Smooth muscle cell (in vitro differentiated cells): Measurements from ENCODE around the gene PLA2G2C. TPM values are rescaled to one million over a fixed set of nuclear protein-coding genes. Genes with fewer than 3 reads are reported as not detected.
"Not testable (repeated sequence)": the region's sequence is repeated elsewhere in the genome, so short reads cannot be mapped to it uniquely, and the experiment has no call there.

Experiments
- DNase-seq: peaks from one replicate; lab custom pipeline; 2025; ENCODE audit not compliant: unreplicated experiment; lab: John Stamatoyannopoulos, UW
- H2AFZ ChIP-seq: fragments of 200-600 bp; sonication (generic); 2 replicates; pipeline ENCODE4 v1.6.0; 2016; ENCODE audit warnings: antibody characterized with exemption, low read depth, mild to moderate bottlenecking
- H3F3A ChIP-seq: fragments of 200-600 bp; sonication (generic); 2 replicates; pipeline ENCODE4 v1.6.0; 2017; ENCODE audit warnings: antibody characterized with exemption, low read depth
- H3K27ac ChIP-seq: fragments of 200-600 bp; sonication (generic); 2 replicates; pipeline ENCODE4 v1.5.1; 2016; ENCODE audit warnings: low read depth, mild to moderate bottlenecking
- H3K27me3 ChIP-seq: fragments of 200-600 bp; sonication (generic); 2 replicates; pipeline ENCODE4 v1.6.1; 2016; ENCODE audit warnings: low read depth, mild to moderate bottlenecking
- H3K36me3 ChIP-seq: fragments of 200-600 bp; sonication (generic); 2 replicates; pipeline ENCODE4 v1.5.1; 2016; ENCODE audit warnings: low read depth
- H3K4me1 ChIP-seq: fragments of 200-600 bp; sonication (generic); 2 replicates; pipeline ENCODE4 v1.5.1; 2016; ENCODE audit warnings: low read depth
- H3K4me2 ChIP-seq: fragments of 200-600 bp; sonication (generic); 2 replicates; pipeline ENCODE4 v1.6.0; 2016; ENCODE audit warnings: mild to moderate bottlenecking
- H3K4me3 ChIP-seq: fragments of 200-600 bp; sonication (generic); 2 replicates; pipeline ENCODE4 v1.5.1; 2016; ENCODE audit warnings: mild to moderate bottlenecking
- H3K79me2 ChIP-seq: fragments of 200-600 bp; sonication (generic); 2 replicates; pipeline ENCODE4 v1.6.0; 2016; ENCODE audit warnings: low read depth, mild to moderate bottlenecking
- H3K9ac ChIP-seq: fragments of 200-600 bp; sonication (generic); 2 replicates; pipeline ENCODE4 v1.6.0; 2016; ENCODE audit warnings: low read depth
- H3K9me3 ChIP-seq: fragments of 200-600 bp; sonication (generic); replicated peaks from 2 replicates; pipeline ENCODE4 v1.5.1; 2016; ENCODE audit warnings: low read depth
- H4K20me1 ChIP-seq: fragments of 200-600 bp; sonication (generic); 2 replicates; pipeline ENCODE4 v1.6.0; 2016; ENCODE audit warnings: low read depth
- CTCF ChIP-seq: fragments of 200-600 bp; sonication (generic); IDR thresholded peaks from 2 replicates; pipeline ENCODE4 v1.5.1; 2017; ENCODE audit warnings: borderline replicate concordance, mild to moderate bottlenecking, antibody characterized with exemption; ENCODE audit not compliant: insufficient read depth, poor library complexity, severe bottlenecking
- WGBS: methylation state at CpG from one replicate; pipeline ENCODE4 v1.1.7; 2016; ENCODE audit warnings: low lambda C conversion rate; 5-methylcytosine and 5-hydroxymethylcytosine counted together
- polyA plus RNA-seq: library from polyadenylated mRNA; unstranded; fragments of >200 nt; fragmentation: Nextera tagmentation; extraction: Ambion mirVana; gene quantifications from 2 replicates; pipeline ENCODE4 v1.2.1, GENCODE V29; 2016
- total RNA-seq: library from RNA; depleted of rRNA; stranded (reverse); fragments of >200 nt; gene quantifications from 2 replicates; pipeline ENCODE4 v1.2.3, GENCODE V29; 2014

Gene PLA2G2C
- total and polyA plus RNA-seq, 2 experiments from 2014 or later, result 0.09 TPM; not detected in 1

DNA sequence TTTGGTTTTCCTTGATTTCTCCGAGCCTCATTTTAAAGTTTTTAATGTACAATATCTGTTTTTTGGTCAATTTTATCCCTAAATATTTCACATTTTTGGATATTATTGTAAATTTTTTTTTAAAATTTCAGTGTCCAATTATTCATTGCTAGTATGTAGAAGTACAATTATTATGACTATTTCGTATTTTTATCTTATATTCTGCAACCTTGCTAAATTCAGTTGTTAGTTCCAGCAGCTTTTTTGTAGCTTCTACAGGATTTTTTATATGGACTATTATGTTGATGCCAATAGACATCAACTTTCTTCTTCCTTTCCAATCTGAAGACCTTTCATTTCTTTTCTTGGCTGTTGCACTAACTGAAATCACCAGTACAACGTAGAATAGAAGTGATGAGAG is 51.3 kb downstream of the PLA2G2C start:
- 94% methylated on average over 3 of the region's 3 CpGs for WGBS
- no peak for TF ChIP-seq CTCF
- H3K27ac ChIP-seq, result no peak overlapping the region

DNA sequence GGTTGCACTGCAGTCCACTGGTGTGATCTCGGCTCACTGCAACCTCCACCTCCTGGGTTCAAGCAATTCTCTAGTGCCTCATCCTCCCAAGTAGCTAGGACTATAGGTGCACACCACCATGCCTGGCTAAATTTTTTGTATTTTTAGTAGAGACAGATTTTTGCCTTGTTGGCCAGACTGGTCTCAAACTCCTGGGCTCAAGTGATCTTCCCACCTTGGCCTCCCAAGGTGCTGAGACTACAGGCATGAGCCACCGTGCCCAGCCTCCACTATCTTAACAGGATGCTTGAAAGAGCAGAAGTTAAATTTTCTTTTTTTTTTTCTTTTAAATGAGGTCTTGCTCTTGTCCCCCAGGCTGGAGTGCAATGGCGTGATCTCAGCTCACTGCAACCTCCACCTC is 55.8 kb downstream of the PLA2G2C start:
- H3K9me3 ChIP-seq, H3K36me3 ChIP-seq, H2AFZ ChIP-seq, H3F3A ChIP-seq, H4K20me1 ChIP-seq, H3K79me2 ChIP-seq, H3K4me2 ChIP-seq, H3K27me3 ChIP-seq, H3K4me3 ChIP-seq, H3K27ac ChIP-seq, H3K9ac ChIP-seq, DNase-seq, H3K4me1 ChIP-seq: not testable (repeated sequence)
- WGBS, result 95% methylated on average over 3 of the region's 3 CpGs

More for the DNA sequence above, 51.3 kb downstream of the PLA2G2C start:
- Histone ChIP-seq H3K79me2 (no peaks in the 10 kb centered on the region), H3K4me3 (no peak overlapping the region), H3K27me3 (no peaks in the 10 kb centered on the region), H3K9me3 (no peaks in the 10 kb centered on the region), H3K4me2 (no peak overlapping the region), H3K36me3 (no peaks in the 10 kb centered on the region), H4K20me1 (no peaks in the 10 kb centered on the region), H3F3A (no peaks in the 10 kb centered on the region), H3K4me1 (no peaks in the 10 kb centered on the region), H2AFZ (no peak overlapping the region), H3K9ac (no peak overlapping the region)
- no peak for DNase-seq

DNA sequence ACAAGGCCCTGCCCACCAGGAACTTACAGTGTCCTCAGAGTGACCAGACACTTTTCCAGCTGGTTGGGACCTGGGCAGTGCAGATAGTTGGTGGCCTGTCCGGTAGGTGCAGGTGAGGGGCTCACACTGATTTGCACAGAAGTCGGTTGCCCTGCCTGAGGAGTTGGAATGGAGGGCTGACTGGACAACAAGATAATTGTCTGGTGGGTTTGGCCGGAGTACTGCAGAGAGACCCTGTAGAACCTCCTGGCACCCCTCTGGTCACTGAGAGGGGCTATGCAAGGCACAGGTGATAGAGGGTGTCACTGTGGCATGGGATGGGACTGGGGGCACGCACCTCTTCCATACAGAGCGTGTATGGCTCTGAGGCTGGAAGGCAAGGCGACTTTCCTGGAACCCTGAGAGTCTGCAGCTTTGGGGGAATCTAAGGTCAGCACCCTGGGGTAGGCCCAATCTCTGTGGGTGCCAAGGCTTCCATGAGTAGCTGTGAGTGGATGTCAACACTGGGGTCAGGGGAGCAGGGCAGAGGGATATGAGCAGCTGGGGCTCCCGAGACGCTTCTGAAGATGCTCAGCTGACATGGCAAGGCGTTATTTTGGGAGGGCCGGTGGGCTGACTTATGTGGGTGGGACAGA is 59.4 kb downstream of the PLA2G2C start:
- no peak overlapping the region for H2AFZ ChIP-seq
- 99% methylated on average over 10 of the region's 10 CpGs for WGBS
- no peaks in the 10 kb centered on the region for H4K20me1 ChIP-seq
- no peak overlapping the region for H3K9ac ChIP-seq
- no peak overlapping the region for H3K4me3 ChIP-seq
- H3K4me1 ChIP-seq, result no peaks in the 10 kb centered on the region
- H3F3A ChIP-seq, result no peaks in the 10 kb centered on the region
- no peak overlapping the region for H3K4me2 ChIP-seq
- H3K79me2 ChIP-seq, result no peaks in the 10 kb centered on the region
- no peak for DNase-seq
- no peaks in the 10 kb centered on the region for H3K36me3 ChIP-seq
- H3K27ac ChIP-seq, result no peak overlapping the region
- H3K27me3 ChIP-seq, result no peaks in the 10 kb centered on the region
- no peaks in the 10 kb centered on the region for H3K9me3 ChIP-seq
- no peak for TF ChIP-seq CTCF

DNA sequence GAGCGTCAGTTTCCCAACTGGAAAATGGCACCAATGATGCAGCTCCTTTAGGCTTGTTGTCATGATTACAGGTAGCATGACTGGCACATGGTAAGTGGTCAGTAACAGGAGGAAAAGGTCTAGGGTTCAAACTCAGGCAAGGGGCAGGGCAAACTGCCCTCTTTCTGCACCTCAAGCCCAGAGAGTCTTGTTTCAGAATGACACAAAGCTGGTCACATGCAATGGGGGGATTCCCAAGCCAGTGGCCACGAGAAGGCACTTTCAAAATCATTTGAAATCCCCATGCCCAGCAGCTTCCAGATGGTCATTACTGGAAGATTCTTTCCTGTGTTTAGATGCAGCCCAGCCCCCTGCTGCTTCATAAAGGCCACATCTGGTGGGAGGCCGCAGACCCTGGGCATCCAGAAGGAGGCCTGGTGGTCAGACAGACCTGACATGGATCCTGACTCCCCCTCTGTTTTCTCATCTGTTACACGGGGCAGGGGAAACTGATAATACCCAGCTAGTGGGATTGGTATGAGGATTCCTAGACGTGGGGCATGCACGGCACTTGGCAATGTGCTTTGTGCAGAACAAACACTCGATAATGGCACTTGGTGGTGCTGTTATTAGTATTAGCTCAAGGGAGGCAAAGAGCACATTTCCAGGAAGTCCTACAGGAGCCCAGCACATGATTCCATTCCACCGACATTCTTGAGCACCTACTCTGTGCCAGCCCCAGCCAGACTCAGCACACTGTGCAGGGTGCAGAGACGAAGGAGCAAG is 60.1 kb downstream of the PLA2G2C start:
- no peaks in the 10 kb centered on the region for H4K20me1 ChIP-seq
- H3K9ac ChIP-seq, result no peak overlapping the region
- H3K36me3 ChIP-seq, result no peaks in the 10 kb centered on the region
- H3F3A ChIP-seq, result no peaks in the 10 kb centered on the region
- WGBS, result 86% methylated on average over 9 of the region's 9 CpGs
- no peaks in the 10 kb centered on the region for H3K27me3 ChIP-seq
- H3K79me2 ChIP-seq, result no peaks in the 10 kb centered on the region
- DNase-seq, result no peak
- no peak overlapping the region for H3K4me2 ChIP-seq
- no peak overlapping the region for H3K4me3 ChIP-seq
- no peak overlapping the region for H3K27ac ChIP-seq
- no peak for TF ChIP-seq CTCF
- H3K9me3 ChIP-seq, result no peaks in the 10 kb centered on the region
- H2AFZ ChIP-seq, result no peak overlapping the region
- H3K4me1 ChIP-seq, result no peaks in the 10 kb centered on the region
